NT2/D1 (cell line): ENCODE data around the gene KIDINS220.

Experiments
- DNase-seq: peaks from one replicate; pipeline ENCODE4 v3.0.0-alpha.2; 2011; ENCODE audit warnings: low read depth, low spot score
- H3K27me3 ChIP-seq: 2 replicates; pipeline ENCODE4 v1.6.0; 2011; ENCODE audit warnings: mild to moderate bottlenecking; ENCODE audit not compliant: insufficient read length, insufficient read depth
- H3K36me3 ChIP-seq: 2 replicates; pipeline ENCODE4 v1.6.1; 2011; ENCODE audit warnings: mild to moderate bottlenecking, low read length, mixed read lengths; ENCODE audit not compliant: insufficient read depth, insufficient read length
- H3K4me1 ChIP-seq: 2 replicates; pipeline ENCODE4 v1.5.1; 2011; ENCODE audit not compliant: insufficient read depth, insufficient read length
- H3K4me3 ChIP-seq: 2 replicates; pipeline ENCODE4 v1.5.1; 2011; ENCODE audit warnings: low read depth; ENCODE audit not compliant: insufficient read length
- H3K9ac ChIP-seq: 2 replicates; pipeline ENCODE4 v1.6.0; 2011; ENCODE audit warnings: low read depth; ENCODE audit not compliant: insufficient read length
- H3K9me3 ChIP-seq: 2 replicates; pipeline ENCODE4 v1.5.1; 2011; ENCODE audit warnings: mild to moderate bottlenecking, low read length; ENCODE audit not compliant: insufficient read depth
- SUZ12 ChIP-seq: IDR thresholded peaks from 2 replicates; pipeline ENCODE4 v1.6.1; 2011; ENCODE audit not compliant: insufficient read length, insufficient read depth; ENCODE audit errors: extremely low read depth
- YY1 ChIP-seq: IDR thresholded peaks from 2 replicates; pipeline ENCODE4 v1.6.1; 2011; ENCODE audit not compliant: insufficient read length, insufficient read depth
- ZNF274 ChIP-seq: IDR thresholded peaks from 2 replicates; pipeline ENCODE4 v1.6.1; 2011; ENCODE audit warnings: mild to moderate bottlenecking, low read depth, low read length

Gene KIDINS220

DNA sequence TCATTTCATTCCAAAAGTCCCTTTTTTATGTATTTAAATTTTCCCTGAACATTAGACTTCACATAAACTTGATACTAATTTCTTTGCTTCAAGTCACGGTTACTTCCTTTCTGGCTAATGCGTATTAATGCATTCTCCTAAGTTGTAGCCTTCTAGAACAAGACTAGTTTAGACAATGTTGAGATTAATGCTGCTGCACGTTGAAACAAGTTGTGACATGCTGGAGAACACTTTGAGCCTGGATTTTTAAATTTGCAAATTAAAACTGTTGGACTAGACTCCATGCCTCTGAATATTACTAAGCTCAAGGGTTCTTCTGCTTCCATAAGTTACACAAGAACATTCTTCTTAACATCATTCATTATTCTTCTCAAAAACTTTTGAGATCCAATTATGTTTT lies 126.5 kb downstream of the KIDINS220 start:
- Histone ChIP-seq H3K4me3 (no peak overlapping the region), H3K9me3 (peaks cover 6% of the 10 kb centered on the region; the same call in 1 of the 2 replicates), H3K36me3 (no peaks in the 10 kb centered on the region), H3K9ac (no peak overlapping the region), H3K27me3 (no peaks in the 10 kb centered on the region), H3K4me1 (no peaks in the 10 kb centered on the region)
- DNase-seq, result no peak
- no peak for TF ChIP-seq ZNF274
- no peak for TF ChIP-seq SUZ12
- no peak for TF ChIP-seq YY1

DNA sequence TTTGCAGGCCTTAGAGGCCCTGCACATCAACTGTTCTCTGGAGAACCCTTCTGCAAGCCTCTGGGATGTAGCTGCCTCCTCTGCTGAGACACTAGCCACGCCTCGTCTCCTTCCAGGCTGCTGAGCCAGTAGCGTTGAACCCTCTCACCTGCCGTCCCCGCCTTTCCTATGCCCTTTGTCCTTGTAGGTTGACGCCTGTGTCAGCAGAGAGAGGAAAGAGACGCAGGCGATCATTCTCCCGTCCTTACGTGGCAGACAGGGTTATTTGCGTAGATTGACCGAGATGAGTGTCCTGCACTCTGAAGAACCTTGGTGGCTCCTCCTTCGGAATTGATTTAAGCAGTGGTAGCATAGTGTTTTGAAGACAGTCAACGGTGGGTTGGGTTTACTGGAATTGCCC lies 127.8 kb downstream of the KIDINS220 start:
- H3K27me3 ChIP-seq, result no peaks in the 10 kb centered on the region
- DNase-seq, result no peak
- H3K9ac ChIP-seq, result no peak overlapping the region
- H3K36me3 ChIP-seq, result no peaks in the 10 kb centered on the region
- H3K4me3 ChIP-seq, result no peak overlapping the region
- H3K4me1 ChIP-seq, result no peaks in the 10 kb centered on the region
- TF ChIP-seq YY1 (no peak), ZNF274 (no peak), SUZ12 (no peak)
- peaks cover 6% of the 10 kb centered on the region; the same call in 1 of the 2 replicates for H3K9me3 ChIP-seq

DNA sequence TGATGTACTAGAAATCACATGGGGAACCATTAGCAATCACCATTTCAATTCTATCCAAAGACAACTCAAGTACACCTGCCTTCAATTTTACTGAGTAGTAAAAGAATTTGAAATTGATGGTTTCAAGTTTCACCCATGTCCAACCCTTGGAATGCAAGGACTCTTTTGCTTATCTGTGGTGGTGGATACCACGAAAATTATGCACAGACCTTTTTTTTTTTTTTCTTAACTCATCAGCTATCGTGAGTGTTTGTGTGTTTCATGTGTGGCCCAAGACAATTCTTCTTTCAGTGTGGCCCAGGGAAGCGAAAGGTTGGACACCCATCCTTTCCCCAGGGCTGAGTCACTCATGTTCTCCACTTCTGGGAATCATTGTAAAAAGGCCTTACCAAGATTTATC lies 132.5 kb downstream of the KIDINS220 start:
- Histone ChIP-seq H3K4me1 (no peaks in the 10 kb centered on the region), H3K36me3 (no peaks in the 10 kb centered on the region), H3K9me3 (peaks cover 6% of the 10 kb centered on the region; the same call in 1 of the 2 replicates), H3K4me3 (no peak overlapping the region), H3K9ac (no peak overlapping the region), H3K27me3 (no peaks in the 10 kb centered on the region)
- TF ChIP-seq ZNF274, result no peak
- no peak for TF ChIP-seq YY1
- TF ChIP-seq SUZ12, result no peak
- DNase-seq, result no peak

DNA sequence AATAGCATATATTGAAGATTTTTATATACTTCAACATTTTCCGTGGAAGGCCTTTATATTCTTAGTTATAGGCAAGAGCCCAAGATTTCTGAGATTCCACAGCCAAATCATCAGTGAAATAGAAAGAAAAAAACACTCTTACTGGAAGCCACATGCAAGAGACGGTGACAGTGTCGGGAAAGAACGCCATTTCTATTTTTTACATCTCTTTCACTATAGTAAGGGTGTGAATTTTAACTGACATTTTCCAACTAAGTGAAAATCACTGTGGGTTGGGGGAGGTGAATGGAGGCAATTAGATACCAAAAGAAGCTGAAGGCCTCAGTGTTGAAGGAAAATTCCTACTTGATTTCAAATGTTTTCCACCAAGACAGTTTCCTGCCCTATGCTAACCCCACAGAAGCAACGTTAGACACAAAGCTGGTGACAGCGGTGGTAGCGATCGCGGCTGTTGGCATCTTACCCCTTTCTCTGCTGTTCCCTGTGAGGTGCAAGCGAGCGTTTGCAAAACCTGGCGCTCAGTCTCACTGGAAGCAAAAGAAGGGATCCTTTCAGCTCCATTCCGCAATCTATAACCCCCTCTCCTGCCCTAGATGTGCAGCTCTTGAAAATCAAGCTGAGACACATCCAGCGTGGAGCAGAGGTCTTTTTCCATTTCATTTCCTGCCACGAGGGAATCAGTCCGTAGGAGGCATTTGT lies 135.6 kb downstream of the KIDINS220 start:
- no peaks in the 10 kb centered on the region for H3K36me3 ChIP-seq
- no peak overlapping the region for H3K4me3 ChIP-seq
- H3K9me3 ChIP-seq, result no peaks in the 10 kb centered on the region
- H3K9ac ChIP-seq, result no peak overlapping the region
- TF ChIP-seq ZNF274, result no peak
- TF ChIP-seq YY1, result no peak
- no peak for TF ChIP-seq SUZ12
- DNase-seq, result no peak
- no peaks in the 10 kb centered on the region for H3K27me3 ChIP-seq
- H3K4me1 ChIP-seq, result no peaks in the 10 kb centered on the region

DNA sequence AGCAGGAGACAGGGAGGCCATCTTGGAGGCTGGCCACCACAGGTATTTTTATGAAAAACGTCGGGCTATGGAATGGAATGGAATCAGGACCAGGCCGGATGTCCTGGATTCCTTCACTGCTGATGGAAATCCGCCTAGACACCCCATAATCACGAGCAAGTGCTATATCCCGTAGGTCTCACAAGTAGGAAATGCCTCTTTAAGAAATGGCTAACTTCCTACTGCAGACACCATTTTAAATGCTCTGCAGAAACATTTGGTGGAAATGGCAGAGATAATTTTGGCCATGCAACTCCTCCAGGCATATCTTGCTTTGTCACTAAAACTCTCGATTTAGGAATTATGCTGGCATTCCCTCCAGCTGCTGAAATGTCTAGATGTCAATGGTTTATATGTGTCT lies 137.6 kb downstream of the KIDINS220 start:
- Histone ChIP-seq H3K4me3 (no peak overlapping the region), H3K36me3 (no peaks in the 10 kb centered on the region), H3K27me3 (no peaks in the 10 kb centered on the region), H3K9ac (no peak overlapping the region), H3K4me1 (no peaks in the 10 kb centered on the region), H3K9me3 (no peaks in the 10 kb centered on the region)
- TF ChIP-seq YY1, result no peak
- no peak for TF ChIP-seq ZNF274
- TF ChIP-seq SUZ12, result no peak
- DNase-seq, result no peak

DNA sequence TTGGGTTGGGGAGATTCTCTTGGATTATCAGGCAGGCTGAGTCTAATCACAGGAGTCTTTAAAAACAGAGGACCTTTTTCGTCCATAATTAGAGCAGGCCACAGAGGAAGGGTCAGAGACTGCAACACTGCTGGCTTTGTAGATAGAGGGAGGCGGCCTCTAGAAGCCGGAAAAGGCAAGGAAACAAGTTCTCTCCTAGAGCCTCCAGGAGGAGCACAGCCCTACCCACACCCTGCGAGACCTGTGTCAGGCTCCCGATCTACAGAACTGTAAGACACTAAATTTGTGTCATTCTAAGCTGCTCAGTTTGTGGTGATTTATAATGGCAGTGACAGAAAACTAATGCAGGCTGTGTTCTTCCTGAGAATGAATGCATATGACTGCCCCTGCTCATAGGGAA lies 140.2 kb downstream of the KIDINS220 start:
- H3K4me1 ChIP-seq, result peaks cover 2% of the 10 kb centered on the region
- H3K27me3 ChIP-seq, result no peaks in the 10 kb centered on the region
- TF ChIP-seq YY1 (no peak), ZNF274 (no peak)
- H3K4me3 ChIP-seq, result no peak overlapping the region
- H3K9ac ChIP-seq, result no peak overlapping the region
- no peaks in the 10 kb centered on the region for H3K9me3 ChIP-seq
- no peak for DNase-seq
- H3K36me3 ChIP-seq, result no peaks in the 10 kb centered on the region

DNA sequence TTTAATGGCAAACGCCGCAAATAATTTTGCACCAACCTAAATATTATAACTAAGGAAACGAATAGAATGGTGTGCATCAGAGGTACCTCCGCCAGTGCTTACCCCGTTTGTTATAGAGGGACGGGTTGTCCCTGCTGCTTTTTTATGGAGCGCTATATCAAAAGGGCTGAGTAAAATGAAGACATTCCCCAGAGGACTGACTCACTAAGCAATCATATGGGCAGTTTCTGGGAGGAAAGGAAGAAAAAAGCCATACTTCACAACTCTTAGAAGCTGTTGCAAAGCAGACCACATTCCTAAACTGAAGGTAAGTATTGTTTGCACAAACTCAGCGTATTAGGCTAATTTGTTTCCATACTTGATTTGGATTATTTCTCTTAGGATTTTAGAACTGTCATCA lies 142.7 kb downstream of the KIDINS220 start:
- DNase-seq, result no peak

More for the DNA sequence above, 142.7 kb downstream of the KIDINS220 start:
- no peak overlapping the region for H3K4me3 ChIP-seq
- no peak for TF ChIP-seq YY1
- TF ChIP-seq ZNF274, result no peak
- TF ChIP-seq SUZ12, result no peak
- no peak overlapping the region for H3K9ac ChIP-seq
- no peaks in the 10 kb centered on the region for H3K9me3 ChIP-seq
- H3K27me3 ChIP-seq, result no peaks in the 10 kb centered on the region
- peaks cover 2% of the 10 kb centered on the region for H3K4me1 ChIP-seq
- H3K36me3 ChIP-seq, result no peaks in the 10 kb centered on the region
